Activated T-helper 1 cell treated with Interleukin-2 at 50 U/mL for 16 hours (primary cell): ENCODE data around the gene KCNK4.
"Not testable (repeated sequence)": the region's sequence is repeated elsewhere in the genome, so short reads cannot be mapped to it uniquely, and the experiment has no call there.

ENCODE experiments used
- DNase-seq: peaks from one replicate; pipeline ENCODE4 v3.0.0-alpha.2; 2020; ENCODE audit warnings: low read depth

The KCNK4 gene

GRCh38 chr11:64306876-64307622 is 15.9 kb downstream of the KCNK4 start:
- no peak for DNase-seq

- not testable (repeated sequence) for DNase-seq
These were observed 16.7 kb downstream of the KCNK4 start for GRCh38 chr11:64307795-64308194.

- no peak for DNase-seq
These were observed 21.8 kb downstream of the KCNK4 start for GRCh38 chr11:64312947-64313346.

GRCh38 chr11:64313491-64314145 is 22.5 kb downstream of the KCNK4 start:
- no peak for DNase-seq

GRCh38 chr11:64314146-64314804 is 23.2 kb downstream of the KCNK4 start:
- DNase-seq = no peak

- no peak for DNase-seq
These were observed 23.9 kb downstream of the KCNK4 start for GRCh38 chr11:64314805-64315561.

GRCh38 chr11:64315667-64316526 is 24.8 kb downstream of the KCNK4 start:
- not testable (repeated sequence) for DNase-seq

GRCh38 chr11:64316672-64317324 is 25.7 kb downstream of the KCNK4 start:
- DNase-seq = no peak

- DNase-seq = peak; percentile 93
These were observed 26.3 kb downstream of the KCNK4 start, which contains the start of gene TRMT112 for GRCh38 chr11:64317325-64317960. TSS of gene TRMT112 (minus strand) at chr11:64317559. CDS start at chr11:64317526, 33 bp downstream.

GRCh38 chr11:64317961-64318765 is 27.1 kb downstream of the KCNK4 start, which contains the start of gene PRDX5:
TSS of gene PRDX5 (plus strand) at chr11:64318121. CDS start at chr11:64318216, 95 bp downstream.
- peak; percentile 95 for DNase-seq

- DNase-seq = no peak
These were observed 28.0 kb downstream of the KCNK4 start for GRCh38 chr11:64318766-64319761.

- DNase-seq = no peak
These were observed 29.5 kb downstream of the KCNK4 start for GRCh38 chr11:64320556-64320955.

GRCh38 chr11:64321026-64321425 is 29.9 kb downstream of the KCNK4 start:
- DNase-seq = no peak

GRCh38 chr11:64321533-64321932 is 30.4 kb downstream of the KCNK4 start:
- no peak for DNase-seq

- DNase-seq = no peak
These were observed 31.8 kb downstream of the KCNK4 start for GRCh38 chr11:64322925-64323260.

- DNase-seq = no peak
These were observed 32.3 kb downstream of the KCNK4 start for GRCh38 chr11:64323373-64323772.

- DNase-seq = not testable (repeated sequence)
These were observed 32.9 kb downstream of the KCNK4 start for GRCh38 chr11:64323984-64324383.
